DOHH2 (cell line): Measurements from ENCODE around the gene CFAP46.

Experiments used
- H3F3A ChIP-seq: fragments of 200-600 bp; sonication (generic), shearing (Covaris generic); 2 replicates; pipeline ENCODE4 v1.6.0; 2016; ENCODE audit warnings: antibody characterized with exemption, mild to moderate bottlenecking; ENCODE audit not compliant: control insufficient read depth, insufficient read depth
- H3K27ac ChIP-seq: fragments of 200-600 bp; sonication (generic); 2 replicates; pipeline ENCODE4 v1.5.1; 2014; ENCODE audit warnings: low read depth, mild to moderate bottlenecking, low read length, moderate library complexity
- H3K27me3 ChIP-seq: fragments of 200-600 bp; sonication (generic); 2 replicates; pipeline ENCODE4 v1.6.1; 2014; ENCODE audit warnings: mild to moderate bottlenecking, low read length, mixed read lengths; ENCODE audit not compliant: control insufficient read depth
- H3K36me3 ChIP-seq: fragments of 200-600 bp; sonication (generic); 2 replicates; pipeline ENCODE4 v1.6.1; 2014; ENCODE audit warnings: mild to moderate bottlenecking, low read length, moderate library complexity, mixed read lengths; ENCODE audit not compliant: control insufficient read depth
- H3K4me1 ChIP-seq: fragments of 200-600 bp; sonication (generic); 2 replicates; pipeline ENCODE4 v1.6.1; 2014; ENCODE audit warnings: mild to moderate bottlenecking, low read length, mixed read lengths; ENCODE audit not compliant: control insufficient read depth
- H3K4me2 ChIP-seq: fragments of 200-600 bp; sonication (generic); 2 replicates; pipeline ENCODE4 v1.6.0; 2014; ENCODE audit warnings: mild to moderate bottlenecking, low read length, moderate library complexity
- H3K4me3 ChIP-seq: fragments of 200-600 bp; sonication (generic); 2 replicates; pipeline ENCODE4 v1.5.1; 2014; ENCODE audit warnings: mild to moderate bottlenecking, low read length, mixed read lengths
- H3K79me2 ChIP-seq: fragments of 200-600 bp; sonication (generic); 2 replicates; pipeline ENCODE4 v1.6.1; 2014; ENCODE audit warnings: mild to moderate bottlenecking, low read length, mixed read lengths; ENCODE audit not compliant: control insufficient read depth
- H3K9me2 ChIP-seq: fragments of 200-600 bp; sonication (generic); replicated peaks from 2 replicates; pipeline ENCODE4 v1.6.1; 2014; ENCODE audit warnings: mild to moderate bottlenecking, low read length, mixed read lengths; ENCODE audit not compliant: control insufficient read depth
- H3K9me3 ChIP-seq: fragments of 200-600 bp; sonication (generic); 2 replicates; pipeline ENCODE4 v1.6.1; 2014; ENCODE audit warnings: antibody characterized with exemption, low read length, mixed read lengths; ENCODE audit not compliant: control insufficient read depth, insufficient read depth
- H4K20me1 ChIP-seq: fragments of 200-600 bp; sonication (generic); 2 replicates; pipeline ENCODE4 v1.6.0; 2014; ENCODE audit warnings: low read depth, mild to moderate bottlenecking, antibody characterized with exemption, low read length, moderate library complexity; ENCODE audit not compliant: control insufficient read depth, insufficient read depth
- CTCF ChIP-seq: fragments of 200-600 bp; sonication (generic); IDR thresholded peaks from one replicate; pipeline ENCODE4 v1.5.1; 2014; ENCODE audit warnings: antibody characterized with exemption, mild to moderate bottlenecking, low read depth, low read length; ENCODE audit not compliant: poor library complexity, severe bottlenecking
- EZH2phosphoT487 ChIP-seq: fragments of 200-600 bp; sonication (generic); IDR thresholded peaks from 2 replicates; pipeline ENCODE4 v1.6.1; 2017; ENCODE audit warnings: borderline replicate concordance, mild to moderate bottlenecking, antibody characterized with exemption, low read length, moderate library complexity, mixed read lengths

CFAP46 gene

GRCh38 chr10:132834891-132835847 is 107.2 kb downstream of the CFAP46 start:
- H4K20me1 ChIP-seq, result no peaks in the 10 kb centered on the region
- no peak overlapping the region for H3K4me3 ChIP-seq
- no peaks in the 10 kb centered on the region for H3K36me3 ChIP-seq
- H3K27me3 ChIP-seq, result no peaks in the 10 kb centered on the region
- no peaks in the 10 kb centered on the region for H3K9me2 ChIP-seq
- H3F3A ChIP-seq, result no peaks in the 10 kb centered on the region
- no peak overlapping the region for H3K27ac ChIP-seq
- no peaks in the 10 kb centered on the region for H3K4me1 ChIP-seq
- peaks cover 29% of the 10 kb centered on the region; the same call in 1 of the 2 replicates for H3K9me3 ChIP-seq
- no peaks in the 10 kb centered on the region for H3K79me2 ChIP-seq
- H3K4me2 ChIP-seq, result no peak overlapping the region
- TF ChIP-seq CTCF, result no peak
- TF ChIP-seq EZH2phosphoT487, result no peak

GRCh38 chr10:132834311-132834761 is 108.0 kb downstream of the CFAP46 start:
- Histone ChIP-seq H3K36me3 (no peaks in the 10 kb centered on the region), H3K4me3 (no peak overlapping the region), H3K79me2 (no peaks in the 10 kb centered on the region), H3K9me3 (peaks cover 28% of the 10 kb centered on the region; the same call in 1 of the 2 replicates), H3F3A (no peaks in the 10 kb centered on the region), H3K9me2 (no peaks in the 10 kb centered on the region), H3K27me3 (no peaks in the 10 kb centered on the region), H4K20me1 (no peaks in the 10 kb centered on the region), H3K27ac (no peak overlapping the region), H3K4me2 (no peak overlapping the region), H3K4me1 (no peaks in the 10 kb centered on the region)
- TF ChIP-seq EZH2phosphoT487, result no peak
- TF ChIP-seq CTCF, result no peak

GRCh38 chr10:132833421-132834111 is 108.8 kb downstream of the CFAP46 start:
- no peaks in the 10 kb centered on the region for H3K79me2 ChIP-seq
- no peak for TF ChIP-seq EZH2phosphoT487
- no peak for TF ChIP-seq CTCF
- no peaks in the 10 kb centered on the region for H3K27me3 ChIP-seq

More at GRCh38 chr10:132833421-132834111, 108.8 kb downstream of the CFAP46 start:
- no peaks in the 10 kb centered on the region for H3F3A ChIP-seq
- H3K9me3 ChIP-seq, result peaks cover 21% of the 10 kb centered on the region; the same call in 1 of the 2 replicates
- no peaks in the 10 kb centered on the region for H4K20me1 ChIP-seq
- no peaks in the 10 kb centered on the region for H3K36me3 ChIP-seq
- H3K4me3 ChIP-seq, result no peak overlapping the region
- no peaks in the 10 kb centered on the region for H3K9me2 ChIP-seq
- no peaks in the 10 kb centered on the region for H3K4me1 ChIP-seq
- no peak overlapping the region for H3K4me2 ChIP-seq
- H3K27ac ChIP-seq, result no peak overlapping the region
